GM19351 (cell line): ENCODE data around the gene THOC6.
"Not testable (repeated sequence)": the region's sequence is repeated elsewhere in the genome, so short reads cannot be mapped to it uniquely, and the experiment has no call there.

ENCODE experiments used
- ATAC-seq: cut with Tn5 transposase; IDR thresholded peaks from one replicate; pipeline ENCODE4 v1.9.1; 2021; ENCODE audit warnings: mild to moderate bottlenecking, moderate library complexity; ENCODE audit not compliant: unreplicated experiment

THOC6 gene

GRCh38 chr16:3052571-3053329 lies 28.9 kb downstream of the THOC6 start:
- not testable (repeated sequence) for ATAC-seq

- not testable (repeated sequence) for ATAC-seq
Measured at GRCh38 chr16:3053330-3053710, 29.5 kb downstream of the THOC6 start.

GRCh38 chr16:3054965-3055733 lies 31.3 kb downstream of the THOC6 start:
- ATAC-seq, result no peak

- ATAC-seq, result not testable (repeated sequence)
Measured at GRCh38 chr16:3055734-3056115, 31.9 kb downstream of the THOC6 start.

- no peak for ATAC-seq
Measured at GRCh38 chr16:3056336-3057180, 32.7 kb downstream of the THOC6 start.

- ATAC-seq, result no peak
Measured at GRCh38 chr16:3057181-3058138, 33.6 kb downstream of the THOC6 start.

GRCh38 chr16:3058139-3059030 lies 34.5 kb downstream of the THOC6 start:
- peak; percentile 17 for ATAC-seq

GRCh38 chr16:3059041-3059722 lies 35.3 kb downstream of the THOC6 start:
- peak; percentile 73 for ATAC-seq

GRCh38 chr16:3059723-3060242 lies 35.9 kb downstream of the THOC6 start:
- no peak for ATAC-seq

- no peak for ATAC-seq
Measured at GRCh38 chr16:3060339-3061127, 36.7 kb downstream of the THOC6 start.

- no peak for ATAC-seq
Measured at GRCh38 chr16:3062553-3062952, 38.7 kb downstream of the THOC6 start.

- no peak for ATAC-seq
Measured at GRCh38 chr16:3063625-3064386, 40.0 kb downstream of the THOC6 start.

GRCh38 chr16:3065069-3065741 lies 41.4 kb downstream of the THOC6 start, which contains the start of gene IL32:
Gene IL32, plus strand, starts transcription at chr16:3065640. Its CDS starts 172 bp downstream, at chr16:3065812.
- ATAC-seq, result no peak

GRCh38 chr16:3065742-3066439 lies 42.1 kb downstream of the THOC6 start:
- no peak for ATAC-seq

GRCh38 chr16:3066440-3066748 lies 42.6 kb downstream of the THOC6 start:
- no peak for ATAC-seq

- no peak for ATAC-seq
Measured at GRCh38 chr16:3068487-3068886, 44.7 kb downstream of the THOC6 start.
